SK-N-MC (cell line): ENCODE results near the gene SCCPDH.

Source experiments
- EZH2 ChIP-seq: fragments of 200-600 bp; sonication (generic); IDR thresholded peaks from one replicate; pipeline ENCODE4 v1.6.1; 2017; ENCODE audit warnings: antibody characterized with exemption
- FOXP2 ChIP-seq: optimal IDR thresholded peaks from 2 replicates; pipeline ENCODE3; 2011; ENCODE audit warnings: mild to moderate bottlenecking, moderate library complexity; ENCODE audit not compliant: insufficient read depth; ENCODE audit errors: extremely low read length, control extremely low read depth
- POLR2AphosphoS5 ChIP-seq: IDR thresholded peaks from 2 replicates; pipeline ENCODE4 v1.6.1; 2012; ENCODE audit warnings: mild to moderate bottlenecking, low read depth, low read length, borderline replicate concordance

- TF ChIP-seq EZH2 (no peak), POLR2AphosphoS5 (no peak), FOXP2 (no peak)
Observed at GRCh38 chr1:246773213-246773641, 49.0 kb downstream of the SCCPDH start.
